GM21447 (cell line): ENCODE results near the gene CCDC183.
"Not testable (repeated sequence)": the region's sequence is repeated elsewhere in the genome, so short reads cannot be mapped to it uniquely, and the experiment has no call there.

Source experiments
- ATAC-seq: cut with Tn5 transposase; IDR thresholded peaks from one replicate; pipeline ENCODE4 v1.9.1; 2021; ENCODE audit not compliant: unreplicated experiment

Gene CCDC183

GRCh38 chr9:136823136-136824046, 27.3 kb downstream of the CCDC183 start:
- ATAC-seq: no peak

GRCh38 chr9:136824496-136825225, 28.5 kb downstream of the CCDC183 start:
- no peak for ATAC-seq

DNA sequence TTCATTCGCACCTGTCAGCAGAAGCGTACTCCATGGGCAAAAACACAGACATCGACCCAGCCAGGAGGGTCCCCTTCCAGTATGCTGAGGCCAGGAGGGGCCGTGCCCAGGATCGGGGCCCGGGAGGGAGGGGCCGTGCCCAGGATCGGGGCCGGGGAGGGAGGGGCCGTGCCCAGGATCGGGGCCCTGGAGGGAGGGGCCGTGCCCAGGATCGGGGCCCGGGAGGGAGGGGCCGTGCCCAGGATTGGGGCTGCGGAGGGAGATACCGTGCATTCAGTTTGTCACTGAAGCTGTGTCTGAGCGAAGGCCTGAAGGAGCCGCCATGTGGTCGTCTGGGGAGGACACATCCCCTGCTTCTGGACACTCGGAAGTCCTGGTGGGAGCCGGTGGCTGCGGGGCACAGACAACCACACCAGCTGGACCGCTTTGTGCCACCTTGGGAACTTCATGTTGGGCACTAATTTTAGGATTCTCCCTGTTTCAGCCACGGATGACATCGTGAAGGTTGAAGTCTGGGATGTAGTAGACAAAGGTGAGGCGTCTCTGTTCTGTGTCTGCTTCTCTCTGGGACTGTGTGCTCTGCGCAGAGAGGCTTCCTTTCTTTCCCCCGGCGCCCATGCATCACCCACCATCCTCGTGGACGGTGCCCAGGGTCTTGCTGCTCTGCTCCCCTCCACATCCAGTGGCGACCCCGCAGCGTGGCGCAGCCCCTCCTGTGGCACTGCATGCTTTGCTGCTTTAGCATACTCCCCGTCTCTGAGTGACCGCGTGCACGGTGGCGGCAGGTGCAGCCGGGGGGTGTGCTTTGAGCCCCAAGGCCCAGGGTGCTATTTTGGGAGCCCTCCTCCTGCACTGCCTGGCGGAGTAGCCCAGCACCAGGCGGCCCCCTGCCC, 29.4 kb downstream of the CCDC183 start:
- no peak for ATAC-seq

DNA sequence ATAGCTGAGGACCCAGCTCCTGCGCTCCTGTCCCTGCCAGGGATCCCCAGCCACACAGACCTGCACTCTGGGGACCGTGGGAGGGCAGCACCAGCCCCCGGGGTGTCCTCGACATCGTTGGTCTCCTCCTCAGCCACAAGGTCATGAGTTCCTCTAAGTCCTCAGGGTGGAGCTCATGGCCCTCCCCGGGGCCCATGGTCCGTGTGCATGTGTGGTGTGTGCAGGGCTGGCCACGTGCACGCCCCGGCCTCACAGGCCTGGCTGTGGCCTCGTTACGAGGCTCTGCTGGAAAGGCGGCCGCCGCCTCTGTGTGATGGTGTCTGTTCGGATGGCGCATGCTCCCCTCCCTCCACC, 30.0 kb downstream of the CCDC183 start:
- no peak for ATAC-seq

GRCh38 chr9:136826703-136827582, 30.8 kb downstream of the CCDC183 start:
- no peak for ATAC-seq

DNA sequence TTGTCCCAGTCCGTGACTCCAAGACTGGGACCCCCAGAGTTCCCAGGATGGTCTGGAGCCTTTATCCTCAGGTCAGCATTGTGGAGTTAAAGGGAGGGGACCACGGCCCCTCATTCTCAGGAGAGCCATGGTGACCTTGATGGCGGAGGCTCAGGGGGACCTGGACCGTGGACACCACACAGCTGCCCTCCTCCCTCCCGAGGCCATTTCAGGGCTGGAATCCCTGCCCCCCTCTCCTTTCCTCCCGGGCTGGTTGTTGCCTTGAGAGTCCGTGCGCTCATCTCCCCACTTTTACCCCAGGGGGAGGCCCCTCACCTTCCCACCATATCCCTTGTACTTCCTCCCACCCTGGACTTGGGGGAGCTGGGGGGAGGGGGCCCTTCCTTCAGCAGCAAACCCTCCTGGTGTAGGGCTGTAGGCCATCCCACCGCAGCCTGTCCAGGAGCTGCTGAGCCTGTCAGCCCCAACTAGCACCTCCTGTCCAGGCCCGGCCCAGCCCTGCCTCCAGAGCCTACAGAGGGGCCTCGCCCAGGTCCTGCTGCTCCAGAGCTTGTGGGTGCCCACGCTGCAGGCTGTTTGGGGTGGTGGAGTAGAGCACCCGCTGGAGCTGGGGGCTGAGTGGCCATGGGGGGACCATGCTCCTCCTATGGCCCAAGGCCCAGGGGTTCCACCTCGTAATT, 31.8 kb downstream of the CCDC183 start:
- ATAC-seq: no peak

- ATAC-seq: no peak
Observed at GRCh38 chr9:136828474-136829140, 32.5 kb downstream of the CCDC183 start.

- no peak for ATAC-seq
Observed at GRCh38 chr9:136829412-136829811, 33.3 kb downstream of the CCDC183 start.

DNA sequence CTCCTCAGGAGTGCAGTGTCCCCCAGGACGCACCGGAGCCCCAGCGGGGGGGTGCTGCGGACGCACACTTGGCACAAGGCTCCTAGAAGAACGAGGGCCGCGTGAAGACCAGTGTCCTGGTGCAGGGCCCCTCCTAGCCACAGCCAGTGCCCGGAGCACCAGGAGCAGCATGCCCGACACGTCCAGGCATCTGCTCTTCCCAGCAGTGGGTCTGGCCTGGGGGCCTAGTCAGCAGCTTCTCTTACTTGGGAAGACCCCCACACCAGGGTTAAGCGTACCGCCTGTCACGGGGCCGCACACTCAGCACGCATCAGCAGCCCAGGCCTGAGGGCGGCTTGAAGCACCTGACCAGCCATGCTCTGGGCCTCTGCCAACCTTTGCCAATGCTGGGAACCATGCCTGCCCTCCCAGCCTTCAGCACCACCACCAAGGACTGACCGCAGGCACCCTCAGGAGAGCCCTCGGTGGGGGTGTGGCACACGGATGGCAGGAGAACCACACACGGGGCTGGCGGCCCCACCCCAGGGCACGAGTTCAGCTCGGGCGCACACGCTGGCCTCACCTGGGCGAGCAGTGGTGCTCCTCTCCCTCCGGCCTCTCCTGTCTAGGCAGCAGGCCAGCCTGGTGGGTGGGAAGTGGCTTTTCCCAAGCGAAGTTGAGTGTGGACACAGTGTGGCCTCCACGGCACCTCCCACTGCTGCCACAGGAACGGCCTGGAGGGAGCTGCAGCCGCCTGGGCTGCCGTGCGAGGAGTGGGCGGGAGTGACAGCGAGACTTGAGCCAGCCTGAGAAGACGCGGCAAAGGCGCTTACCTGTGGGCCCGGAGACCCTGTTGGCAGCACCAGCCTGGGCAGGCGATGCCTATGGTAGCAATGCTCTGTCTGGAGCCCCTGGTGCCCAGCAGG, 34.1 kb downstream of the CCDC183 start:
- ATAC-seq: no peak

GRCh38 chr9:136831002-136831719, 35.0 kb downstream of the CCDC183 start:
- ATAC-seq: no peak

DNA sequence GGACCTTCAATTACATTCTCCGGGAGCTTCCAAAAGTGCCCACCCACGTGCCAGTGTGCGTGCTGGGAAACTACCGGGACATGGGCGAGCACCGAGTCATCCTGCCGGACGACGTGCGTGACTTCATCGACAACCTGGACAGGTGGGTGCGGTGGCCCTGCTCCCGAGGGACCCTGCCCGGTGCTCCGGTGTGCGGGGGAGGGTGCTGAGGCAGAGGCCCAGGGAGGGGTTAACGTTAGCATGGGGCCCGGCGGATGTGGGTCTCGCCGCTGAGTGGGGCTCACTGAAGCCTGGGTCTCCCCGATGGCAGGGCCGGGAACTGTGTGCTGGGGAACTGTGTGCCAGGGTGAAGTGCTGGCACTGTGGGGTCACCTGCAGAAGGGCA, 35.6 kb downstream of the CCDC183 start:
- no peak for ATAC-seq

- ATAC-seq: no peak
Observed at GRCh38 chr9:136832581-136832980, 36.4 kb downstream of the CCDC183 start.

- ATAC-seq: not testable (repeated sequence)
Observed at GRCh38 chr9:136833381-136834048, 37.4 kb downstream of the CCDC183 start.

GRCh38 chr9:136835162-136835931, 39.2 kb downstream of the CCDC183 start:
- no peak for ATAC-seq

GRCh38 chr9:136835932-136836904, 40.1 kb downstream of the CCDC183 start:
- no peak for ATAC-seq
